HG03378 (cell line): ENCODE measurements around the gene TCAP.
A peak's percentile ranks its signal among the peaks of the same experiment; 100 is the strongest.

Source experiments
- ATAC-seq: cut with Tn5 transposase; IDR thresholded peaks from one replicate; pipeline ENCODE4 v1.9.1; 2021; ENCODE audit warnings: mild to moderate bottlenecking, moderate library complexity; ENCODE audit not compliant: unreplicated experiment

Gene TCAP

GRCh38 chr17:39664581-39665561, at the start of gene TCAP:
Gene TCAP (plus strand): TSS chr17:39665349. CDS start chr17:39665360, 11 bp downstream.
- no peak for ATAC-seq

- no peak for ATAC-seq
Observed at GRCh38 chr17:39615434-39615833, 49.7 kb upstream of the TCAP start.

GRCh38 chr17:39617100-39617445, 48.1 kb upstream of the TCAP start:
- no peak for ATAC-seq

- no peak for ATAC-seq
Observed at GRCh38 chr17:39617446-39618245, 47.5 kb upstream of the TCAP start.

- ATAC-seq, result no peak
Observed at GRCh38 chr17:39618246-39618913, 46.8 kb upstream of the TCAP start.

GRCh38 chr17:39618956-39619785, 46.0 kb upstream of the TCAP start:
- ATAC-seq, result no peak

- no peak for ATAC-seq
Observed at GRCh38 chr17:39619786-39620101, 45.4 kb upstream of the TCAP start.

GRCh38 chr17:39621523-39622379, 43.4 kb upstream of the TCAP start:
- peak; percentile 66 for ATAC-seq

- ATAC-seq, result peak; percentile 36
Observed at GRCh38 chr17:39622380-39623006, 42.7 kb upstream of the TCAP start.

- no peak for ATAC-seq
Observed at GRCh38 chr17:39623356-39623950, 41.7 kb upstream of the TCAP start.

GRCh38 chr17:39624313-39624712, 40.8 kb upstream of the TCAP start:
- no peak for ATAC-seq

GRCh38 chr17:39625198-39625785, 39.9 kb upstream of the TCAP start:
- no peak for ATAC-seq

GRCh38 chr17:39626171-39627046, 38.7 kb upstream of the TCAP start, which contains the start of gene PPP1R1B:
Gene PPP1R1B (plus strand): TSS chr17:39626952. CDS start chr17:39627393, 441 bp downstream.
- ATAC-seq, result no peak

GRCh38 chr17:39627047-39627711, 38.0 kb upstream of the TCAP start:
- no peak for ATAC-seq

- no peak for ATAC-seq
Observed at GRCh38 chr17:39627712-39628516, 37.2 kb upstream of the TCAP start.
